Kidney tubule cell (primary cell): Measurements from ENCODE around the gene PHYHIPL.
"Not testable (repeated sequence)": the region's sequence is repeated elsewhere in the genome, so short reads cannot be mapped to it uniquely, and the experiment has no call there.

Source experiments
- DNase-seq: peaks from one replicate; pipeline ENCODE4 v3.0.0-alpha.2; 2018; ENCODE audit warnings: low spot score

The PHYHIPL gene

GRCh38 chr10:59206204-59206720, 29.8 kb downstream of the PHYHIPL start:
- DNase-seq = no peak

GRCh38 chr10:59212301-59212798, 35.9 kb downstream of the PHYHIPL start:
- no peak for DNase-seq

- DNase-seq = no peak
Observed at GRCh38 chr10:59214160-59214559, 37.7 kb downstream of the PHYHIPL start.

- no peak for DNase-seq
Observed at GRCh38 chr10:59216178-59216869, 39.9 kb downstream of the PHYHIPL start.

- DNase-seq = peak; percentile 45
Observed at GRCh38 chr10:59222788-59223187, 46.3 kb downstream of the PHYHIPL start.

GRCh38 chr10:59223597-59223996, 47.2 kb downstream of the PHYHIPL start:
- not testable (repeated sequence) for DNase-seq

- DNase-seq = peak; percentile 14
Observed at GRCh38 chr10:59225211-59225610, 48.8 kb downstream of the PHYHIPL start.

- DNase-seq = no peak
Observed at GRCh38 chr10:59227136-59227673, 50.8 kb downstream of the PHYHIPL start.

- no peak for DNase-seq
Observed at GRCh38 chr10:59229441-59229840, 53.0 kb downstream of the PHYHIPL start.

GRCh38 chr10:59234194-59234593, 57.8 kb downstream of the PHYHIPL start:
- no peak for DNase-seq

- DNase-seq = peak; percentile 40
Observed at GRCh38 chr10:59234816-59235429, 58.5 kb downstream of the PHYHIPL start.

GRCh38 chr10:59236064-59236697, 59.7 kb downstream of the PHYHIPL start:
- no peak for DNase-seq

GRCh38 chr10:59237775-59238174, 61.3 kb downstream of the PHYHIPL start:
- no peak for DNase-seq

- not testable (repeated sequence) for DNase-seq
Observed at GRCh38 chr10:59239108-59239507, 62.7 kb downstream of the PHYHIPL start.

- DNase-seq = peak; percentile 49
Observed at GRCh38 chr10:59240582-59241183, 64.2 kb downstream of the PHYHIPL start.

GRCh38 chr10:59242057-59242456, 65.6 kb downstream of the PHYHIPL start:
- no peak for DNase-seq

GRCh38 chr10:59242991-59243390, 66.5 kb downstream of the PHYHIPL start:
- no peak for DNase-seq

GRCh38 chr10:59243611-59244195, 67.3 kb downstream of the PHYHIPL start:
- no peak for DNase-seq

GRCh38 chr10:59244871-59245270, 68.4 kb downstream of the PHYHIPL start:
- DNase-seq = no peak

GRCh38 chr10:59245686-59246085, 69.2 kb downstream of the PHYHIPL start:
- no peak for DNase-seq

GRCh38 chr10:59252491-59252890, 76.0 kb downstream of the PHYHIPL start:
- DNase-seq = no peak

GRCh38 chr10:59255463-59255862, 79.0 kb downstream of the PHYHIPL start:
- no peak for DNase-seq
